Neural progenitor cell (in vitro differentiated cells): ENCODE measurements around the gene FGD4. TPM values are rescaled to one million over a fixed set of nuclear protein-coding genes. Genes with fewer than 3 reads are reported as not detected.

Source experiments
- DNase-seq: peaks from one replicate; pipeline ENCODE4 v3.0.0-alpha.2; 2016; ENCODE audit warnings: low spot score
- H2AFZ ChIP-seq: fragments of 200-600 bp; sonication (generic); replicated peaks from 2 replicates; pipeline ENCODE4 v1.6.1; 2016; ENCODE audit warnings: antibody characterized with exemption
- H3F3A ChIP-seq: fragments of 200-600 bp; sonication (generic); 2 replicates; pipeline ENCODE4 v1.6.1; 2016; ENCODE audit warnings: antibody characterized with exemption, low read depth
- H3K27ac ChIP-seq: fragments of 200-600 bp; sonication (generic); 2 replicates; pipeline ENCODE4 v1.5.1; 2016; ENCODE audit warnings: mild to moderate bottlenecking
- H3K27me3 ChIP-seq: fragments of 200-600 bp; sonication (generic); 2 replicates; pipeline ENCODE4 v1.6.1; 2016; ENCODE audit warnings: mild to moderate bottlenecking, moderate library complexity
- H3K36me3 ChIP-seq: fragments of 200-600 bp; sonication (generic); 2 replicates; pipeline ENCODE4 v1.5.1; 2016
- H3K4me1 ChIP-seq: fragments of 200-600 bp; sonication (generic); 2 replicates; pipeline ENCODE4 v1.6.1; 2016; ENCODE audit warnings: mixed run types
- H3K4me2 ChIP-seq: fragments of 200-600 bp; sonication (generic); 2 replicates; pipeline ENCODE4 v1.6.1; 2016
- H3K4me3 ChIP-seq: fragments of 200-600 bp; sonication (generic); 2 replicates; pipeline ENCODE4 v1.5.1; 2016
- H3K79me2 ChIP-seq: fragments of 200-600 bp; sonication (generic); 2 replicates; pipeline ENCODE4 v1.6.1; 2016; ENCODE audit warnings: low read depth
- H3K9ac ChIP-seq: fragments of 200-600 bp; sonication (generic); 2 replicates; pipeline ENCODE4 v1.6.1; 2016
- H3K9me3 ChIP-seq: fragments of 200-600 bp; sonication (generic); 2 replicates; pipeline ENCODE4 v1.5.1; 2016; ENCODE audit warnings: low read depth
- H4K20me1 ChIP-seq: fragments of 200-600 bp; sonication (generic); 2 replicates; pipeline ENCODE4 v1.6.1; 2016; ENCODE audit warnings: low read depth
- H3K27ac Mint-ChIP-seq: 3 replicates; pipeline ENCODE4 v1.8.0; 2021; ENCODE audit warnings: mixed read lengths
- H3K27me3 Mint-ChIP-seq: 2 replicates; pipeline ENCODE4 v1.8.0; 2022; ENCODE audit warnings: low read depth, mild to moderate bottlenecking, inconsistent platforms, moderate library complexity, mixed read lengths; ENCODE audit not compliant: insufficient read depth
- H3K36me3 Mint-ChIP-seq: 3 replicates; pipeline ENCODE4 v1.8.0; 2021; ENCODE audit warnings: mixed read lengths
- H3K4me1 Mint-ChIP-seq: 3 replicates; pipeline ENCODE4 v1.8.0; 2021; ENCODE audit warnings: mixed read lengths
- H3K4me3 Mint-ChIP-seq: 3 replicates; pipeline ENCODE4 v1.8.0; 2021; ENCODE audit warnings: mild to moderate bottlenecking, moderate library complexity, mixed read lengths
- H3K9me3 Mint-ChIP-seq: 3 replicates; pipeline ENCODE4 v1.8.0; 2020; ENCODE audit warnings: mixed read lengths
- CTCF ChIP-seq: fragments of 200-600 bp; sonication (generic); IDR thresholded peaks from 2 replicates; pipeline ENCODE4 v1.5.1; 2017; ENCODE audit warnings: antibody characterized with exemption, mild to moderate bottlenecking
- EZH2 ChIP-seq: fragments of 200-600 bp; sonication (generic); IDR thresholded peaks from 2 replicates; pipeline ENCODE4 v1.6.1; 2017; ENCODE audit warnings: antibody characterized with exemption, mild to moderate bottlenecking, moderate library complexity
- EZH2phosphoT487 ChIP-seq: fragments of 200-600 bp; sonication (generic); IDR thresholded peaks from 2 replicates; pipeline ENCODE4 v1.6.1; 2017; ENCODE audit warnings: antibody characterized with exemption
- total RNA-seq: library from RNA; depleted of rRNA; stranded (reverse); fragments of >200 nt; gene quantifications from 2 replicates; pipeline ENCODE4 v1.2.3, GENCODE V29; 2015; ENCODE audit warnings: low replicate concordance

The FGD4 gene
- total RNA-seq, 1 donor from 2014 or later, result 41.4 TPM

- H3K36me3 ChIP-seq, result no peaks in the 10 kb centered on the region
- H3K4me3 ChIP-seq, result no peak overlapping the region
- H3K4me2 ChIP-seq, result no peak overlapping the region
- H3K27me3 Mint-ChIP-seq, result no peaks in the 10 kb centered on the region
- H2AFZ ChIP-seq, result no peak overlapping the region
- H3K4me1 ChIP-seq, result no peaks in the 10 kb centered on the region
- no peak overlapping the region for H3K9ac ChIP-seq
- no peaks in the 10 kb centered on the region for H3K27me3 ChIP-seq
- peaks cover 7% of the 10 kb centered on the region for H3K79me2 ChIP-seq
- H4K20me1 ChIP-seq, result peaks cover 30% of the 10 kb centered on the region
- TF ChIP-seq CTCF, result no peak
- TF ChIP-seq EZH2, result no peak
- no peak for TF ChIP-seq EZH2phosphoT487
- H3K27ac ChIP-seq, result no peak overlapping the region
- H3F3A ChIP-seq, result peaks cover 4% of the 10 kb centered on the region
- DNase-seq, result no peak
- H3K27ac Mint-ChIP-seq, result no peak overlapping the region
- peaks cover 12% of the 10 kb centered on the region for H3K4me1 Mint-ChIP-seq
- H3K9me3 ChIP-seq, result no peaks in the 10 kb centered on the region
- peaks cover 21% of the 10 kb centered on the region for H3K36me3 Mint-ChIP-seq
- H3K4me3 Mint-ChIP-seq, result no peak overlapping the region
- H3K9me3 Mint-ChIP-seq, result no peaks in the 10 kb centered on the region
Observed at GRCh38 chr12:32587581-32588495, 188.5 kb downstream of the FGD4 start.

GRCh38 chr12:32588604-32589003 is 189.2 kb downstream of the FGD4 start:
- Histone ChIP-seq H3K4me3 (no peak overlapping the region), H2AFZ (no peak overlapping the region), H3F3A (peaks cover 4% of the 10 kb centered on the region), H3K9ac (no peak overlapping the region), H3K79me2 (peaks cover 9% of the 10 kb centered on the region), H4K20me1 (peaks cover 30% of the 10 kb centered on the region), H3K4me1 (no peaks in the 10 kb centered on the region), H3K36me3 (peaks cover 3% of the 10 kb centered on the region), H3K9me3 (no peaks in the 10 kb centered on the region), H3K4me2 (no peak overlapping the region), H3K27ac (no peak overlapping the region), H3K27me3 (no peaks in the 10 kb centered on the region)
- Mint-ChIP-seq H3K4me1 (peaks cover 8% of the 10 kb centered on the region), H3K4me3 (no peak overlapping the region), H3K9me3 (peaks cover under 1% of the 10 kb centered on the region), H3K27me3 (no peaks in the 10 kb centered on the region), H3K27ac (no peak overlapping the region), H3K36me3 (peaks cover 27% of the 10 kb centered on the region)
- DNase-seq, result no peak
- no peak for TF ChIP-seq CTCF
- no peak for TF ChIP-seq EZH2phosphoT487
- TF ChIP-seq EZH2, result no peak

DNA sequence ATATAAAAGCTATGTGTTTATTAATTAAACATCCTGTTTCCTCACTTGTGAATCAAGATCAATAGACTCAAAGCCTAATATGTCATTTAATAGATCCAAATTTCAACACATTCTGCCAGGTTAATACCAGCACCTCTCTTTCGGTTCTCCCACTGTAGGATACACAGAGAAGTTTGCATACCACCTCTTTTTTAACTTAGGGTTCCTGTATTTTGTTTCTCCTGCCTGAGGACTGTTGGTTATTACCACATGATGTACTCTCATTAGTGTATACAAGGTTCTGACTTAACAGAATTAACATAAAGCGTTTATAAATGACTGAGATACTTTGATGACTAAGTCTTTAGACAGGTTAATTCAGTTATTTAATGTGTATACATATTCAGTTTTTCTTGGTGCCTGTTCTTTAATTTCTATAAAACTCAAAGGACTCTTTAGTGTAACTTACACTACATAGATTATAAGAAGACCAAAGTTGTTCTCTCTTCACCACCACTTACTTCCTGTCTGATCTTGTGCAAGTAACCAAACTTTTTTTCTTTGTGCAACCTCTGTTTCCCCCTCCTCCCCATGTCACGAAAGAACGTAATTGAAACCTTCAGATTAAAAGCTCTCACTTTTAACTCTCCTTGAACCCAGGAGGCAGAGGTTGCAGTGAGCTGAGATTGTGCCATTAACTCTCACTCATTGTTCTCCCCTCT is 190.0 kb downstream of the FGD4 start:
- Mint-ChIP-seq H3K27ac (peak overlapping the region; percentile 6), H3K36me3 (peaks cover 33% of the 10 kb centered on the region), H3K4me3 (no peak overlapping the region), H3K27me3 (no peaks in the 10 kb centered on the region), H3K4me1 (peaks cover 5% of the 10 kb centered on the region), H3K9me3 (peaks cover 4% of the 10 kb centered on the region)
- no peak overlapping the region for H3K4me2 ChIP-seq
- H3F3A ChIP-seq, result peaks cover 4% of the 10 kb centered on the region
- H4K20me1 ChIP-seq, result peaks cover 30% of the 10 kb centered on the region
- DNase-seq, result no peak
- no peaks in the 10 kb centered on the region for H3K27me3 ChIP-seq
- peaks cover 13% of the 10 kb centered on the region for H3K79me2 ChIP-seq
- H3K9ac ChIP-seq, result no peak overlapping the region
- no peak for TF ChIP-seq CTCF
- no peak for TF ChIP-seq EZH2
- TF ChIP-seq EZH2phosphoT487, result no peak
- peaks cover 4% of the 10 kb centered on the region for H3K36me3 ChIP-seq
- H2AFZ ChIP-seq, result no peak overlapping the region
- no peak overlapping the region for H3K4me3 ChIP-seq
- H3K4me1 ChIP-seq, result no peaks in the 10 kb centered on the region
- no peak overlapping the region for H3K27ac ChIP-seq
- H3K9me3 ChIP-seq, result no peaks in the 10 kb centered on the region
